Mammary epithelial cell (primary cell): ENCODE results near the gene CDKN3.

Experiments
- CTCF ChIP-seq, 2 donors: IDR thresholded peaks in 1 of 2; conservative IDR thresholded peaks in 1 of 2; 2 replicates each; pipeline ENCODE4 v1.5.1; 2011 to 2012; ENCODE audit warnings: inconsistent platforms in 2 of 2, low read length in 2 of 2, mild to moderate bottlenecking in 2 of 2, control low read depth in 1 of 2, low read depth in 1 of 2; ENCODE audit not compliant: insufficient read depth in 1 of 2; ENCODE audit errors: extremely low read depth in 1 of 2
- EZH2 ChIP-seq: IDR thresholded peaks from 2 replicates; pipeline ENCODE4 v1.6.1; 2012; ENCODE audit warnings: low read length, inconsistent platforms, borderline replicate concordance

GRCh38 chr14:54446161-54446693 lies 49.4 kb downstream of the CDKN3 start:
- no peak for TF ChIP-seq CTCF (conservative IDR thresholded peaks at IDR 0.05 in 1 of 2, IDR thresholded peaks at IDR 0.05 in 1 of 2; ENCODE audit: extremely low read depth in 1 of 2, insufficient read depth in 1 of 2, low read depth in 1 of 2, low read length in 2 of 2)
- no peak for TF ChIP-seq EZH2
